ENCODE results near the gene LGR5. TPM values are rescaled to one million over a fixed set of nuclear protein-coding genes. Genes with fewer than 3 reads are reported as not detected.

Gene LGR5
- total RNA-seq, 4 donors from 2014 or later, result 0.97 to 5.5 (median 2.9) TPM

- peaks cover 9% of the 10 kb centered on the region for H3K9me3 ChIP-seq
- H3K27me3 ChIP-seq, result peaks cover 69% of the 10 kb centered on the region
- WGBS, result 6% methylated on average over 17 of the region's 17 CpGs
- no peak for DNase-seq (ENCODE audit: low spot score in 2 of 2)
- no peak for TF ChIP-seq POLR2AphosphoS5 (IDR thresholded peaks at IDR 0.05)
- H3K27ac ChIP-seq, result no peak overlapping the region
- peaks cover 27% of the 10 kb centered on the region for H3K4me1 ChIP-seq
- H3K4me3 ChIP-seq, result peak overlapping the region; percentile 63
- no peaks in the 10 kb centered on the region for H3K36me3 ChIP-seq
Observed at GRCh38 chr12:71438670-71439361, 782 bp upstream of the LGR5 start.

GRCh38 chr12:71439362-71439612 is 311 bp upstream of the LGR5 start:
- Histone ChIP-seq H3K9me3 (peaks cover 9% of the 10 kb centered on the region), H3K27ac (no peak overlapping the region), H3K4me1 (peaks cover 27% of the 10 kb centered on the region), H3K4me3 (peak overlapping the region; percentile 63), H3K36me3 (no peaks in the 10 kb centered on the region), H3K27me3 (peaks cover 69% of the 10 kb centered on the region)
- DNase-seq (ENCODE audit: low spot score in 2 of 2), result no peak
- TF ChIP-seq CTCF (IDR thresholded peaks at IDR 0.05) (no peak), POLR2A (IDR thresholded peaks at IDR 0.05) (no peak), EP300 (IDR thresholded peaks at IDR 0.05) (no peak), POLR2AphosphoS5 (IDR thresholded peaks at IDR 0.05) (no peak)
- WGBS, result under 1% methylated on average over 17 of the region's 17 CpGs

- peak overlapping the region; percentile 63 for H3K4me3 ChIP-seq
- WGBS, result 2% methylated on average over 26 of the region's 27 CpGs
- H3K27ac ChIP-seq, result no peak overlapping the region
- no peaks in the 10 kb centered on the region for H3K36me3 ChIP-seq
- H3K9me3 ChIP-seq, result peaks cover 9% of the 10 kb centered on the region
- DNase-seq (ENCODE audit: low spot score in 2 of 2), result no peak
- no peak for TF ChIP-seq EP300 (IDR thresholded peaks at IDR 0.05)
- TF ChIP-seq POLR2AphosphoS5 (IDR thresholded peaks at IDR 0.05), result no peak
- no peak for TF ChIP-seq POLR2A (IDR thresholded peaks at IDR 0.05)
- TF ChIP-seq CTCF (IDR thresholded peaks at IDR 0.05), result no peak
- peaks cover 69% of the 10 kb centered on the region for H3K27me3 ChIP-seq
- peaks cover 27% of the 10 kb centered on the region for H3K4me1 ChIP-seq
Observed at GRCh38 chr12:71440345-71440762, 756 bp downstream of the LGR5 start.

- peak overlapping the region; percentile 63 for H3K4me3 ChIP-seq
- DNase-seq (ENCODE audit: low spot score in 2 of 2), result no peak
- TF ChIP-seq CTCF (IDR thresholded peaks at IDR 0.05) (no peak), POLR2A (IDR thresholded peaks at IDR 0.05) (no peak), EP300 (IDR thresholded peaks at IDR 0.05) (no peak), POLR2AphosphoS5 (IDR thresholded peaks at IDR 0.05) (no peak)
- H3K9me3 ChIP-seq, result peaks cover 5% of the 10 kb centered on the region
- no peak overlapping the region for H3K27ac ChIP-seq
- peaks cover 68% of the 10 kb centered on the region for H3K27me3 ChIP-seq
- no peaks in the 10 kb centered on the region for H3K36me3 ChIP-seq
- H3K4me1 ChIP-seq, result peaks cover 27% of the 10 kb centered on the region
- WGBS, result 18% methylated on average over 25 of the region's 26 CpGs
Observed at GRCh38 chr12:71440763-71441748, 1.5 kb downstream of the LGR5 start.

GRCh38 chr12:71441836-71442566 is 2.4 kb downstream of the LGR5 start:
- WGBS, result 76% methylated on average over 4 of the region's 4 CpGs
- Histone ChIP-seq H3K4me1 (peaks cover 27% of the 10 kb centered on the region), H3K27me3 (peaks cover 61% of the 10 kb centered on the region), H3K27ac (no peak overlapping the region), H3K36me3 (no peaks in the 10 kb centered on the region), H3K9me3 (no peaks in the 10 kb centered on the region), H3K4me3 (peak overlapping the region; percentile 63)
- no peak for DNase-seq (ENCODE audit: low spot score in 2 of 2)
- no peak for TF ChIP-seq EP300 (IDR thresholded peaks at IDR 0.05)
- no peak for TF ChIP-seq CTCF (IDR thresholded peaks at IDR 0.05)
